Limb (tissue), 2 donors: ENCODE measurements around the gene NTRK3.
A peak's percentile ranks its signal among the peaks of the same experiment; 100 is the strongest.

Experiments
- DNase-seq, 2 donors: peaks; one replicate each; pipeline ENCODE4 v3.0.0-alpha.2; 2016; ENCODE audit errors: extremely low spot score in 2 of 2

NTRK3 gene

DNA sequence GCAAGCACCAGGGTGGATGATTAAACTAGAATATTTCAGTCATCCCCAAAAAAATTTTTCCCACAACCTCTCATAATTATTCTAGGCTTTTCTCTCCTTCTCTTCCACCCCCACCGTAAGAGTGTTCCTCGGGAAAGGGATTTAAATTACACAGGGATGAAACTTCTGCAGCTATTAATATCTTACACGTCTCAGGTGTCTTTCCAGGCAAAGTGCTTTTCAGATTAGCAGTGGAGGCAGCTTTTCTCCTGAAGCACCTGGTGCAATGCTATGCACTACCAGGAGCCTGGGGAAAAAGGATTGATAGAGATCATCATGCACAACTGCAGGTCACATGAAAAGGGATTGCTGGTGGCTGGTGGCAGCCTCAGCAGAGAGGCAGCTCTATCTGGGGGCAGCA lies 250.4 kb downstream of the NTRK3 start:
- DNase-seq: no peak

DNA sequence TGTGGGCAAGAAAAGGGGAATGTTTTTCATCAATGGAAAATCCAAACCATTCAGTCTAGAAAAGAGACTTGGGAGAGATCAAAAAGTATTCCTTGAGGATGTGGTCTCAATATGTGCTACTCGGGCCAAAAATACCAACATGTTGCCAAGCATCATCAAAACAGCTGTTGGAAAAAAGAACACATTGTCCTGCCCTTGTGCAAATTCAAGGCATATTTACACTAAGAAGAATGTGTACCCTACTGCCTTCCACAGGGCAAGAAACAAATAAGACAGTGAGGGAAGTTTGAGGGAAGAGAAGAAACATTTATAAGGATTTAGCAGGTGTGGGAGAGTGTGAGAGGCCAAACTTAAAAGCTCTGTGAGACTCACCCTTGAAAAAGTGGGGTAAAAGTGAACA lies 252.1 kb downstream of the NTRK3 start:
- DNase-seq: no peak

DNA sequence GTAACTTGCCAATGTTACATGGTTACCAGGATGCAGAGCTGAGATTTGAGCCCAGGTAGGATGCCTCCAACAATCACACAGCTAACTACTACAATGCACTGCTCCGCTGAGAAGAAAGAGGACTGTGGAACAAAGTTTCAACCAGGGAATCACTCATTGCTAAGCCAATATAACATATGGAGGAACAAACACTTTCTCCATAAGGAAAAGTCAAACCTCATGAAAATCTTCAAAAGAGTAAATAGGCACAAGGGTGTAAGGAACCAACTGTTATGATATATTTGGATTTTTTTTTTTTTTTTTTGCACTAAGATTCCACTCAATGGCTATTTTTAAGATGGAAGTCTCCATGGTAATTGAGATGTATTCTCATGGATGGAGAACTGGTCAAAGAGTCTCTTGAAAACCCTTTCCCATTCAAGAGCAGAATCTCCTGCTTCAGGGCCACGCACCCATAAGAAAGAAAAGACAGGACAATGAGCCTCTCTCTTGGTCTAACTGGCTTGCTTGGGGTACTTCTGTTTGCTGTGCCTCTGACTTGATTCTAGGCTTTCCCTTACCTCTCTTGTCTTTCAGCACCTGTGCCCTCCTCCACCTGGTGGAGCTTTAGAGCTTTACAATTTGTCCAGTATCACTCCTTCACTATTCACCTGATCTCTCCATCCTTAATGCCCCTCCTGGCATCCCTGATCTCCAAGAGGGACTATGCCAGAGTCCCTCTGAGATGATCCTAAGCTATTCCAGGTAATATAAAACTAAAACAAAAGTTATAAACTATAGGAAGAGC lies 252.8 kb downstream of the NTRK3 start:
- no peak for DNase-seq

DNA sequence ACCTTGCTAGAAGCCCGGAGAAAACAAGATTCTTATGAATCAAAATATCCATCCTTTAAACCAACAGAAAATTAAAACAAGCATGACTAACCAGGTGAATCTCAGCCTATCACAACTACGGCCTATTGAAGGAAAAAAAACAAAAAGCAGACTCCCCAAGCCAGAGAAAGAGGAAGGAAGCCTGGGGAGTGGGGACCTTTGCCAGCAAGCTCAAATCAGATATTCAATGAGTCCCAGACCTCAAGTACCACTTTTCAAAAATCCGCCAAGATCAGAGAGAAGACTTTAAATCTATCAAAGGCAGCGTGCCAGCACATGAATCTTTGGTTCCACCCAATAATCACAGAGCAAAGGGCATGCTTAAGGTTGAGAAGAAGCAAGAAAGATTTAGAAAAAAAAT lies 253.8 kb downstream of the NTRK3 start:
- DNase-seq: no peak

DNA sequence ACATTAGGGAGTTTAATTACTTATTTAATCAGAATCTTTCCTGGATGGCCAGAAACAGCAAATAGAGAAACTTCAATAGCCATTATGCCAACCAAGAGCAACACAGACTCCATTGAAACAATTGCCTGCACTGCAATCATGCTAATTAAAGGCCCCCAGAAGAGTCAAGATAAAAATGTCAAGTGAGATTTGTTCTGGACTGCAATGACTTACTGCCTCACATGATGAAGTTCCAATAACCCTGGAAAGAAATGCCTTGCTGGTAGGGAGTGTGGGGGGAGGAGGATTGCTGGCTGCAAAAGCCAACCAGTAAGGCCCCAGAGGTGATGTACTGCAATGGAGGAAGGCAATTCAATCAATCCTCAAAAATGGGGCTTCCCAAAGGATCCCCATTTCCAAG lies 257.9 kb downstream of the NTRK3 start:
- DNase-seq: no peak

DNA sequence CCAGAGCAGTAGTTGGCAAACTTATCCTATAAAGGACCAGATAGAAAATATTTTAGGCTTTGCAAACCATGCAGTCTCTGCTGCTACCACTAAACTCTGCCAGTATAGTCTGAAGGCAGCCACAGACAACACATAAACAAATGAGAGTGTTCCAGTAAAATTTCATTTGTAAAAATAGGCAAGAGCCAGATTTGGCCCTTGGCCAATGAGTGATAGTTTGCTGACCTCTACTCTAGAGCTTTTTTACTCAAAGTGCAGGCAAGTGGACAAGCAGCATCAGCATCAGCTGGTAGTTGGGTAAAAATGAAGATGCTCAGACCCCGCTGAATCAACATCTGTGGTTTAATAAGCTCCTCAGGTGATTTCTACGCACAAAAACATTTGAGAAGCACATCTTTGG lies 269.8 kb downstream of the NTRK3 start:
- no peak for DNase-seq

DNA sequence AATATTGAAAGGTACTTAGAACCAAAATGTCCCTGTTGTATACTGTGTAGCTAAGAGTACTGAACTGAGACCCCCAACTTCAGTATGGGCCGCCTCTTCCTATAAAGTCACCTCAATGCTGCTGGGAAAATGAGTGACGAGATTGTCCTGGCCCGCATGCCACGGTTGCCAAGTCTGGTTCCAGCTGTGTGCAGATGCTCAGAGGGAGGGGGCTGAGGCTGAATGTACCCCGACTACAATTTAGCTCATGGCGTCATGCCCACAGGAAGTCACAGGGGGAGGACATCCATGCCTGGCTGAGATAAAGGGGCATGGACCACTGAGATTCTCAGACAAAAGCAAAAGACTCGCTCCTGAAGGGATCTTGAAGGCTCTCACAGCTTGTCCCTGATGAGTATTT lies 271.1 kb downstream of the NTRK3 start:
- DNase-seq: no peak

DNA sequence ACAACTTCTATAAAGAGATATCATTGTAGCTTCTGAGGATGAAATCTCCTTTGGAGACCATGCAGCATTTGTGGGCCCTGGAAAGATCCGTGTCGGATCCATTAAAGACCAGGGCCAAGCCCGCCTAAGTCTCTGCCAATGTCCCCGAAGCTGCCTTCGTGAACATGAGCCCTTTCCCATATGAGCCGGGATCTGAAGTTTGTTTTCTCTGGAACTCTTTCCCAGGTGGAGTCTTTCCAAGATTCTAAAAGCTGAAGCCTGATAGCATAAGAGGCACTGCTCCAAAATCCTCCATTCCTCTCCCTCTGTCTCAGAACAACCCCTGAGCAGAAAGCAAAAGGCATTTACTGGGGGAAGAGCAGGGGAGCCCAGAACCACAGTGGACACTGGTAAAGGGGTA lies 274.6 kb downstream of the NTRK3 start:
- DNase-seq: peak in 1 of 2 donors; percentile 58

DNA sequence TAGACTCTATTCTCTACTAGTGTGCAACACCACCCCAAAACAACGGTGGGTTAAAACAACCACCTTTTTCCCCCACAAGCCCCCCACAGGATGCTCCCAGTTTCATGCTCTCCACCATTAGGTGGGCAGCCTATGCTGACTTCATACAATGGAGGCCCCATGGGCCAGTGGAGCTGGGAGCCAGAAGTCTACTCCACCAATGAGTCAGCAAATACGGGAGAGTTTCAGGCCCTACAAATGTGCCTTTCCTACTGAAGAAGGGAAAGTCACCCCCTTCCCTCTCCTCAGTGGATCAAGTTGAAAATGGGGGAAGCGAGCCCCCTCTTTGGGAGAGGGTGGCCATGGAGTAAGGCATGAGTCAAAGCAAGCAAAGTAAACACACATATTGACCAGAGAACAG lies 278.6 kb downstream of the NTRK3 start:
- no peak for DNase-seq

DNA sequence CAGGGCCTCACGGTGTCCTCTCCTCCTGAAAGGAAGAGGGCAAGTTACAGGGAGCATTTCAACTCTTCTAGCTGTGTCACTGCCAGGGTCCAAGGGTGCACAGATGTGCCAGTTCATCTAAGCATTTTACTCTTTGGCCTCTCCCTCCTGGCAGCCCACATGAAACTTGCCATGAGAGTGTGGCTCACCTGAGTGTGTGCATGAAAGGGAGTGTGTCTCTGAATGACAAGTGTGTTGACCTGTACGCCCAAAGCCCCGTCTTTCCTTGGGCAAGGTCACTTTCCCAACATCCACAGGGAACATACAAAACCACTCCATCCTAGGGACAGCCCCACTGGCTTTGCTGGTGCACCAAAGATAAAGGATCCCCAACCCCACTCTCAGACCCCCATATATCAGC lies 280.0 kb downstream of the NTRK3 start:
- DNase-seq: no peak

DNA sequence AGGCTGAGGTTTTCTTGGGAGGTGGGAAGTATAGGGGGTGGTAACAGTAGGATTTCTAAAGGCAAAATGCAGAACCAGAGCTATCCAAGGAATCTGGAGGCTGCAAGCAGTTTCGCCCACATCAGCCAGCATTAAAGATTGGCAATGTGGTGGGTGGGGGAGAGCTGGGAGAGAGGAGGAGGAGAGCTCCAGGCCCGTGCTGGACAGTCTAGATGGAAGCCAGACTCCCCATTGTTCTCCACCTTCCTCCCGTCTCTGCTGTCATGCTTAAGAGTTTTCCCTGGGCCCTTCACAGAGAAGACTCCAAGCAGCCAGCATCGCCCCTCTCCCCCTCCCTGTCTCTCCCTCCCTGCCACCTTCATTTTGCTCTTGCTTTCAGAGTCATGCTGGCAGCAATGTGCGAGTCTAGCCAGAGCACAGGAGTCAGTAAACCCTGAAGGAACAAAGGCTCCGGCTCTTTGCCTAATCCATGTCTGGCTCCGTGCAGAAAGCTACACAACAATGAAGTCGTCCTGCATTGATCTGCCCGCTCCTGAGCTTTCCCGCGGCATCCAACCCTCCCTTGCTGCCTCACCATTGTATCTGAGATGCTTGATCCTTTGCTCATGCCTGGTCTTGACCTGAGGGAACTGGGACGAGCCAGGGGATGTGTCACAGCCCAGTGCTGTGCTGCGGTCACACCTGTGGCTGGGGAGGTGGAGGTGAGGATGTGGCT lies 282.9 kb downstream of the NTRK3 start:
- DNase-seq: no peak

DNA sequence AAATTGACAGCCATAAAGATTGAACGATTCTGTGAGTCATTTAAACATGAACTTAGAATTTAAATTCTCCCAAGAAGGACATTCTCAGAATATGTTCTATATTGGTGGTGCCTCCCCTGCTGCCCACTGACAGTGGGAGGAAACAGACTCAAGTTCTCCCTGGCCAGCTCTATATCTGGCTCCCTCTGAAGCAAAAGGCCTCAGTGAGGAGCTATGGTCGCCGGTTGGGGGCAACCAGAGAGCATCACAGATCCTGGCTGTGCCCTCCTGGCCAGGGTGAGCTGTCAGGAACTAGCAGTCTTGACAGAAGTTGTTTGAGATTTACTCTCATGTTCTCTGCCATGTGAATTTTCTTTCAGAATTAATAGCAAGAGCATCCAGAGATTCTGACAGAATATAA lies 285.5 kb downstream of the NTRK3 start:
- DNase-seq: no peak

DNA sequence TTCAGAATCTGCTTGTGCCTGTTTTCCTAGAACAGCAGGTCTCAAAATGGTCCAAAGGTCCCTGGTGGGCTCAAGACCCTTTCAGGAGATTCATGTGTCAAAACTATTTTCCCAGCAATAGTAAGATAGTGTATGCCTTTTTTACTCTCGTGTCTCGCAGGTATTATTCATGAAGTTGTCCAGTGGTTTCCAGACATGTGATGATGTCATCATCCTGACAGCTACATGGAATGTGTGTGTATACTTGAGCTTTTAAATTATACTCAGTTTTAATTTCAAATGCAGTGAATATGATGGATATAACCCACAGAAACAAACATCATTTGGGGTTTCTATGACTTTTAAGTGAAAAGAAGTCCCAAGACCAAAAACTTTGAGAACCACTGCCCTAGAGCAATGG lies 288.6 kb downstream of the NTRK3 start:
- DNase-seq: no peak

DNA sequence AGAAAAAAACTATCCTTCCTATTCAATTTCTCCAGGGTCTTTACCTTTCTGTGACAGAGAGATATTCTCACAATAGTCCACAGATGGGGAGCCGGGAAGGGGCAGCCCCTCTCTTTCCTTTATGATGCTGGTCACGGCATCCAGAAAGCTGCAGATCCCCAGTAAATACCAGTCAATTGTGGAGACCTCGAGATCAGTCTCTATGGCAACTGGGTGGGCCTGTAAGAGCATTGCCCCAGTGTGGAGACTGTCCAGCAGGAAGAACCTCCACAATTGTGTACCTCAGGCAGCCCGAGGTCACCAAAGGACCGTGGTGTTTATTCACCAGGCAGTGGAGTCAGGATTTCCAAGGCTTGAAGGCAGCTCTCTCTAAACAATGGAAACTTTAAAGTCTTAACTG lies 291.2 kb downstream of the NTRK3 start:
- DNase-seq: no peak

DNA sequence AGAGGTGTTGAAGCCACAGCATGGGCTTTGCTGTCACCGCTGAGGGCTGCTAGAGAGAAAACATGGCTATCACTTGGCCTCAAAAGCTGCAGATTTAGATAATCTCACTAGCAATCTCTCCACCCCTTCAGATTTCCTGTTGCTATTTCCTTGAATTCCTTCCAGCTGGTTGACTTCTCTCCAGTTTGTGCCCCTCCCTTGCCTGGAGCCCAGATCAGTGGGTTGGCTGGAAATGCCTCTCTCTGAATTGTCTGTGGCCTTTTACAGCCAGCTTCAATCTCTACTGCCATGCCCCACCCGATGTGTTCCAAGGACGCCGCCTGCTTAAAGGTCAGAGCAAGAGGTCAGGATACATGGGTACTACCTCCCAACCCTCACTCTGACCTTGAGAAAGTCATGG lies 294.1 kb downstream of the NTRK3 start:
- DNase-seq: no peak

DNA sequence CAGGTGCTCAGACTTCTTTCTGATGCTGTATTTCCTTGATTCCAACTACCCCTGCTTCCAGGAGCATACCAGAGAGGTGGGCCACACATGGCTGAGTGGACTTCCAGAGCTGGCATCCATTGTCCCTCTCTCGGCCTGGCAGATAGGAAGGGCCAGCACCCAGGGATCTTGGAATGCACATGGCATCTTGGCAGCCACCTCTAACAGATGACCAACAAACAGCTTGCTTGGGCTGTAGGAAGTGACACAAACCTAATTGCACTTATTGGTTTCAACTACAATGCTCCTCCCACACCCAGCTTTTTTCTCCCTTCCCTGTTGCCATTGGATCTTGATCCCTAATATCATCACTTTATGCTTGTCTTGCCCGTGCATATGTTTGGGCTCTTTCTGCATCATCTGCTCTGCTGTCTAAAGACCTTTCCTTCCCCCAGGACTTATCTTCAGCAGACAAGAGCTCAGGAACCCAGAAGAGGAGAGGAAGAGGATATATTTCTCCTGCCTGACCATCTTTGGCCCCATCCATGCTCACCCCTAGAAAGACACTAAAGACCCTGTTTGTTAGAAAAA lies 294.6 kb downstream of the NTRK3 start:
- no peak for DNase-seq

DNA sequence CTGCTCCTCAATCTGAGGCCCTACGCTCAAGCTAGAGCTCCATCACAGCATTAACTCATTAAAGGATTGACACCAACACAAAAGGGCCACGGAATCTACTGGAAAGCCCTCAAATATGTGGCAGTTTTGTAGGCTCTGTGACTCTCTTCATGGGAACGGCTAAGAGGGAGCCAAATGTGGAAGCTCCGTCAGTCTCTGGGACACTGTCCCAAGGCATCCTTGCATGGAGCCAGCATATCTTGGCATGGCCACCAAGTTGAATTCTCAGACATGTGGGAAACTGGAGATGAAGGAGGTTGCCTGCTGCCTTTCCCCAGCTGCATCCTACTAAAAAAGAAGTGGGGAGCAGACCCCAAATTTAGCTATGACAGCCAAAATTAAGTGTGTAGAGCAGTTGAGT lies 296.9 kb downstream of the NTRK3 start:
- no peak for DNase-seq

DNA sequence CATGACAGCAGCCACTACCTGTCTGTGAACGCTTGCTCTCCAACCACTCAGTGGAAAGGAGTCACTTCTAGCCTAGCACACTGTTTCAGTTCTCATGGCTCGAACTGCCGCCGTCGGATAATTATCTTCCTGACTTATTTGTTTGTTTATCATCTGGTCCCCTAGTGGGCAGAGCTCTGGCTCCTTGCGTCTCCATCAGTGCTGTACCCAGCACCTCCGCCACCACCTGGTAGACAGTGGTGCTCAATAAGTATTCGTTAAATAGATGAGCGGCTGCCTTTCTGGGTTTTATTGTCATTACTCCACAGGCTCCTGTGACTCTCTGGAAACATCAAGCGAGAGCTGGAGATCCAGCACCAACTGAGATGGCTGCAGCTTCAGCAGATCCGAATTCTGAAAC lies 297.5 kb downstream of the NTRK3 start:
- no peak for DNase-seq

DNA sequence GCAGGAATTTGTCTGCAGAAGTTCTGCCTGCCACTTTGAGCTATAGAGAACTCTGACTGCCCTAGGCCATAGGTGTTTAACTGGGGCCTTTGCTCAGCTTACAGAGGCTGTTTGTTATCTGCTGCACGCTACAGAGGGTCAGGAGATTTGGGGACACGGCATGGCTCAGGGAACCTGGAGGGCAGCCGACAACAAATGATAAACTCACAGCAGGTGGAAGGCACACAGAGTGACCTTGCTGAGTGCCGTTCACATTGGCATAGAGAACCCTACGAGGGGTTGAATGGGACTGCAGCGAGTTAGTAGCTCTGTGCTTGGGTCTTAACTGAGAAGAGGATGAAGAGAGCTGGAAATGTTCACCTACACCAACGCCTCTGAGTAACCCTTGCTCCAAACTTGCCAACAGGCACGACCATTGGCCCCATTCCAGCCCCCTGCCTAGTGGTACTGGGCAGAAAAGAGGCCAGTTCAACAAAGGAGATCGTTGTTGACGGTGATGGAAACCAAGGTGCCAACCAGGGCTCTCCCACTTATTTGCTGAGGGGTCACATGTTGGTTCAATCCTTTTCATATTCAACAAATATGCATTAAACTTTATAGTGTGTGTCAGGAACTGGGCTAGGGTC lies 301.1 kb downstream of the NTRK3 start:
- no peak for DNase-seq

DNA sequence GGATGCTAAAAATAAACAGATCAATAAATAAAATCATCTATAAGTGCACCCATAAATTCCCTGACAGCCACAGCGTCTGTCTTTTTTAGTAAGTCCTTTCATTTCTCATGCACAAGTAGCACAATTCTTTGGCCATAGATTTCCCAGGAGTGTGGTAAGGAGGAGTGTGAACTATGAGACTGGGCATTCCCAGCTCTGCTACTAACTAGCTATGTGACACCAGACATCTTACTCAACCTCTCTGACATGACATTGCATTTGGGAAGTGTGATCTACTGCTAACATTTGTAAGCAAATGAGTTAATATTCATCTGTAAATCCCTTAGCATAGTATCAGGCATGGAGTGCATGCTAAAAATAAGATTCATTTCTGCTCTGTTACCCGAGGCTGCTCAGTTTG lies 301.7 kb downstream of the NTRK3 start:
- DNase-seq: no peak

DNA sequence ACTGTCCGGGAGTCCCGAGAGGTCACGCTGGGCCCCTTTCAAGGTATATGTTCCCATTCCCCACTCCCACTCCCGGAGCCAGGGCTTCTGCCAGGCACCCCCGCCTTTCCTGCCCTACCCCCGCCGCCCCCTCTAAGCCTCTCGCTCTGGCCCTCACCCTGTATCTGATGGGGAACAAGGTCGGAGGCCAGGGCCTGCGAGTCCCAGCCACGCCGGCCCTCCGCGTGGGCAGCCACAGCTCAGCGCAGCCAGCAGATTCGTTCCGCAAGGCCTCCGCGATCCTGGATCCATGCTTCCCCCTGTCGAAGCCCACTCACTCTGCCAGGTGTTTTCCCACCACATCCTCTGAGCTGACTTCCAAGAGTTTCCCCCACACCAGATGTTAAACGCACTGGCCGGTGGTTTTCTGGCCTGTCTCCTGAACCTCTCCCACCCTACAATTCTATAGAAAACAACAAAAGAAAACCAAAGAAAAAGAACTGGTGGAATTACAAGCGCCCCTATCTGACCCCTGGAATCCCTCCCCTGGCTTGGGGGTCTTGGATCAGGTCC lies 303.7 kb downstream of the NTRK3 start:
- DNase-seq: no peak

DNA sequence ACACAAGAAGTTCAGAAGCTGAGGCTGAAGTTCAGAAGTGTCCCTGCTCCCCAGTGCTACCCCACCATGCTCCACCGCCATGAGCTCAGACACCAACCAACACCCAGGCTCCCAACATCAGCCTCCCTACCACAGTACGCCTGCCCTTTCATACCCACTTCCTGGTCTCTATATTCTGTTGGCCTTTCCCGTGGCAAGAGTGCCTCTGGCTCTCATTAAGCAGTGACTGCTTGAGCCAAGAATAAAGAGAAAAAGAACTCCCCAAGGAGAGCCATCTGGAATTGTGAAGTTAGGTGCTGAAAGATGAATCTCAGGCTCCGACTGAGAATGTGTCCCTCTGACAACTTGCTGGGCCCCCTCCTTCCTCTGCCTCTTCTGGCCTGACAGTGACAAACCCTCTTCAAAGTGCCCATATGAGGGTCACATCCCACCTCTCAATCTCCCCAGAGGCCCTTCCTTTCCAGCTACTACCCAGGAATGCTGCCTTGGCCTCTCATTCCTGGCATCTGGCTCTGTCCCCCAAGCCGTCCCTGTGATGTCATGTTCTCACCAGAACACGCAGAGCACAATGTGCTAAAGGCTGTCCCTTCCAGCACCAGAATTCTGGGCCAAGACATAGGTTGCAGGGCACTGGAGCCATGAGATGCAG lies 306.8 kb downstream of the NTRK3 start:
- no peak for DNase-seq
